ENCODE measurements around the gene AGAP5.
"Not testable (repeated sequence)": the region's sequence is repeated elsewhere in the genome, so short reads cannot be mapped to it uniquely, and the experiment has no call there.

Gene AGAP5

DNA sequence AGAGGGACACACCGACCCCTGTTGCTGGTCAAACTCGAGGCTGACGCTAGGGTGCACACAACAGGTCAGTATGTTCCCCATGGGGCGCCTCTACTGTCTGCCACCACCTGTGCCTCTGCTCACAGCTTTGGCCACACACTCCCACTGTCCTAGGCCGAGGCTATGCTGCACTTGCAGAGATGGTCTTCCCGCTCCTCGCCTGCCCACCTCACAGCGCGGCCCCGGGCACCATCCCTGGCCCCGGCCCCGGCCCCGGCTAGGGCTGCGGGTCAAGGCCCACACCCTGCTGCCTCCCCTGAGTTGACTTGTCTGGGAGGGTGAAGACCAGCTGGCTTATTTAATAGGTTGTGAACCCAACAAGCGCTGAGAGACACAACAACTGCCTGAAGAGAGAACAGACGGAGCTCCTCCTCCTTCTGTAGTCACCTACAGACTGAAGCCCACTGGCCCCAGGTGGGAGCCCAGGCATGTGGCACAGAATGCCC, at the start of gene AGAP5:
AGAP5 (minus strand) TSS at position 435 of the 485 bp plus-strand sequence; CDS start at position 81, 354 bp downstream.
- DNase-seq (ENCODE audit: low read depth in 3 of 3): not testable (repeated sequence)

DNA sequence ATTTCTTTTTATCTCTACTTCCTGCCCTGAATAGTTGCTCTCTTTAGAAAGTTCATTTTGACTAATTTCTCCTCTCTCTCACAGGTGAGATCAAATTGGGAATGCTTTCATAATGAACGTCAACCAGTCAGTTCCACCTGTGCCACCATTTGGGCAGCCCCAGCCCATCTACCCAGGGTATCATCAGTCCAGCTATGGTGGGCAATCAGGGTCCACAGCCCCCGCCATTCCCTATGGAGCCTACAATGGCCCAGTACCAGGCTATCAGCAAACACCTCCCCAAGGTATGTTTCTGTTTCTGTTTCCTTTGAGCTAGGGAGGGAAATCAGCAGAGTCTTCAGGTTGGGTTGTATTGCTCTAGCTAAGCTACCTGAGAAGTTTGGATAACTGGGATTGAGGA, 48.8 kb upstream of the AGAP5 start:
- no peak for DNase-seq (ENCODE audit: low read depth in 3 of 3)

DNA sequence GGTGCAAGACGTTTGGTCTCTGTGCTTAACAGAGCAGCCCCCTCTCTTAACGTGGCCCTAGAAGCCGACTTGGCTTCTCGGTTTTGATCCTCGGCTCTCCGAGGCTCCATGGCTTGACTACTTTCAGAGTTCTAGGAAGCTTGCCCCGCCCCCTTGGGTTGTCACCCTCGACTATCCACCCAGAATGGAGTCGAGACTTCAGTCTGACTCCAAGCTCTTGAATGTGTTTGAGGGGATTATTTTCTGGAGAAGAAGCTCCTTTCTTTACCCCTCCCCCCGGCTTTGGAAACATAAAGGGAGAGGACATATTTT, 46.7 kb upstream of the AGAP5 start:
- peak in 1 of 3 experiments; percentile 17 for DNase-seq (ENCODE audit: low read depth in 3 of 3)

DNA sequence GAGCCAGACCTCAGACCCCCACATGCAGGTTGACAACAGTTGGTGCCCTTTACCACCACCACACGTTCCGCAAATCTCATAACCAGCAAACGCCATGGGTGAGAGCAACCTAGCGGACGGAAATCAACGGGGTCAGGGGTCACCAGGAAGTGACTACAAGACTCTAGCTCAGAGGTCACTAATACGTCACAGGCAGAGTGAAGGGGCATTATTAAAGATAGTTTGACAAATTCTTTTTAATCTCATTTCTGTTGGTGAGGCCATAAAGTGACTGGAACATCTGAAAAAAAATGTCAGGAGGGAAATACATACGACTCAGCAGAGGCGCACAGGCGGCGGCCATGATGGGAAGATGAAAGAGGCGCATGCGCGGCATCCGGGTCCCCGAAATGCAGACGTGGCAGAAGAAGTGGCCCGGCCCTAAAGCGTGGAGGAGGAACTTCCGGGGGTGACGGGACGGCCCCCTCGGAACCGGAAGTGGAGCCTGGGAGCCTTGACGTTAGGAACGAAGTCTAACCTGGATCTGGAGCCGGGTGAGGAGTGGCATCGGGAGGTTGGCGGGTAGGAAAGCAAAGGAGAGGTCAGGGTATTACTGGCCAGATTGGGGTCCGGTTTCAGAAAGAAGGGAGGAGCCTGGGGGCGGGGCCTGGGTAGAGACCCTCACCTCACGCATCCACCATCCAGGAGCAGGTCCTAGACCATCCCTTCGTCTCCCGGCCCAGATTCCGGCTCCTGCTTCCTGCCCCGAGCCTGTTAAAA, 46.2 kb upstream of the AGAP5 start, which contains the start of gene SEC24C:
SEC24C (plus strand) TSS at position 468 of the 759 bp plus-strand sequence. CDS start 2,461 bp downstream, outside the sequence.
- DNase-seq (ENCODE audit: low read depth in 3 of 3): peak; percentile 83 to 91 (median 88)

DNA sequence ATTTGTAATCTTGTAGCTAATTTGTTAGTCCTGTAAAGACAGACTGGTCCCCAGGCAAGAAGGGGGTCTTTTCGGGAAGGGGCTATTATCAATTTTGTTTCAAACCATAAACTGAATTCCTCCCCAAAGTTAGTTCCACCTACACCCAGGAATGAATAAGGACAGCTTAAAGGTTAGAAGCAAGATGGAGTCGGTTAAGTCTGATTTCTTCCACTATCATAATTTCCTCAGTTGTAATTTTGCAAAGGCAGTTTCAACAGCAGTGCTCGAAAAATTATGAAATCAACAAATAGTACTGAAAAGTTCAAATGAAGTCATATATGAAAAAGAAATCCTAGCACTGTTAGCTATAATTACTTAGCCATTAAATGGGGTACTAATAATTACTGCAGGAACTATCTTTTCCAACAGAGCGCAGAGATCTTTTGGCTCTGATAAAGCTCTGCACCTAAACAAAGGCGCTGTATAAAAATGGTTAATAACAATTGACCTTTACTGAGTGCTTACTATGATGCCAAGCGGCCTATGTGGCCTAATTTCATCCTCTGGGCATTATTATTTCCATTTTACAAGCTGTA, 45.5 kb upstream of the AGAP5 start:
- DNase-seq (ENCODE audit: low read depth in 3 of 3): no peak

DNA sequence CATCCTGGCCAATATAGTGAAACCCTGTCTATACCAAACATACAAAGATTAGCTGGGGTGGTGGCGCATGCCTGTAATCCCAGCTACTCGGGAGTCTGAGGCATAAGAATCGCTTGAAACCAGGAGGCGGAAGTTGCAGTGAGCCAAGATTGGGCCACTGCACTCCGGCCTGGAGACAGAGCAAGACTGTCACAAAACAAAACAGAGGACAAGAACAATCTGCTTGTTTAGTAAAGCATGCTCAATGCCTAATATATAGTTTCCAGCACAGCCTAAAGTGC, 44.5 kb upstream of the AGAP5 start:
- no peak for DNase-seq (ENCODE audit: low read depth in 3 of 3)

DNA sequence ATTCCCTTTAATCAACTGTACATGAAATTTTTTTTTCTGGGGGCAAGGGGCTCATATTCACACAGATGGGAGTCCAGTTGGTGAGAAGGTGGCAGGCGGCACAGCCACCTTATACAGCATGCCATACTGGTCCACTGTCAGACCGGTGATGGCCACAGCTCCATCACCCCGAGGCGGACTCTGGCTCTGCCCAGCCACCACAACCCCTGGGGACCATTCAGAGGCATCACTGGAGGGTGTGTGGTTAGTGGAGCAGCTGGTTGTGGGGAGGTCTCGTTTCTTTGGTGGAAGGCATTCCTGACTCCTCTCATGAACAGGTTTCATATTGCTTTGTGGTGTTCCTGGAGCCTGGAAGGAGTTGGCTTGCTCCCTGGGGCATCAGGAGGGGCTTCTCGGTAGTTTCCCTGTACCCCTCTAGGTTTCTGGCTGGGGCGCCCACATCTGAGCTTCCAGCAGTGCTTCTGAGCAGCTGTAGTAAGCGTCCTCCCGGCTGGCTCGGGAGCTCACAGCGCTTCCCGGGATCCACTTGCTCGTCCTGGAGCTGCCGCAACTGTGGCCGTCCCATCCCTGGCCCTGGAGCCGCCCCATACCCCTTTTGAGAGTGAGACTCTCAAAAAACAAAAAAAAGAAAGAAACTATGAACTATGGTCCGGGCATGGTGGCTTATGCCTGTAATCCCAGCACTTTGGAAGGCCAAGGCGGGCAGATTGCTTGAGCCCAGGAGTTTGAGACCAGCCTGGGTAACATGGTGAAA, 42.8 kb upstream of the AGAP5 start:
- DNase-seq (ENCODE audit: low read depth in 3 of 3): not testable (repeated sequence)

DNA sequence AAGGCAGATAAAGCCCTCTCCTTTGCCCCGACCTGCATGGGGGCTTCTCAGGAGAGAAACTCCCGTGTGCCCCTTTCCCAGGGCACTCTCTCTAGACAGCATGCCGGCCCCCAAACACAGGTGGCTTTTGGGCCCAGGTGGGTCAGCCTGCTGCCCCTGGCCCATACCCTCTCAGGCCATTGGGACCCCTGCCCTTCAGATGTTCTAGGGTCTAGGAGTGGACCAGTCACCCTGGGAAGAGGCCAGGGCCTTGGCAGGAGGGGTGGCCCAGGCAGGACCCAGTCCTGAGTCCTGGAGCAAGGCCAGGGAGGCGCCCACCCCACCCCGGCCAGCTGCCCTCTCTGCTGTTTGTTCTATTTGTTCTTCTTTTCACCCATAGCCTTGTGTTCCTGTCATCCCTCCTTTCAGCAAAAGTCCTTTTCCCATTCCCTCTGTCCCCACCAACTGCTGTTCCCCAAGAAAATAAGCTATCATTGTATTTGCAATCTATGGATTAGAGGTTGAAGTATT, 36.9 kb upstream of the AGAP5 start:
- DNase-seq (ENCODE audit: low read depth in 3 of 3): no peak

DNA sequence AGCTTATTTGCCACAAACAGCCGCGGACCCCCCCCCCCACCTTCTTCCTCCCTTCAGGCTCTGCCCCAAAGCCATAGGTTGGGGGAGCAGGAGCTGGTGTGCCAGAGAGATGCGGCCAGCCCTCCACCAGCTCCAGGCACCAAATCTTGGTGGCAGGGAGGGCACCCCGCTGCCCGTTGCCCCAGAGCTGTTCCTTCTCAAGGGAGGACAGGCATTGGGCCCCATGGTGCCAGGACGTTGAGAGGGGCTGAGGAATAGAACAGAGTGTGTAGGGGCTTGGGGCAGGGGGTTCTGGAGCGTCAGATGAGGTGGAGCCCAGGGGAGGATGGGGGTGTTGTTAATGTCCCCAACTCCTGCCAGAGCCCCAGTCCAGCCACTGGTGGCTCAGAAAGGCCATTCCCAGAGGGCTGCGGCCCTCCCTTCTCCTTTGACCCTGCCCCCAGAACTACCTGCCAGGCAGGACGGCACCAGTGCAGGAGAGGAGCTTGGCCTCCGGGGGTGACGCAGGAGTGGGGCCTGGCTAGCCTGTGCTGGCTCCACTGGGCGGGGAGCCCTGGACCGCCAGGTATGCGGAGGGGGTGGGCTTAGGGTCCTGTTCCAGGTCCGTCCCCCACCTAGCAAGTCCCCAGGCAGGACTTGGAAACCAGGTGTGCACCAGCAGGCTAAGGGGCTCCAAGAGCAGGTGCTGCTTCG, 36.3 kb upstream of the AGAP5 start:
- no peak for DNase-seq (ENCODE audit: low read depth in 3 of 3)

DNA sequence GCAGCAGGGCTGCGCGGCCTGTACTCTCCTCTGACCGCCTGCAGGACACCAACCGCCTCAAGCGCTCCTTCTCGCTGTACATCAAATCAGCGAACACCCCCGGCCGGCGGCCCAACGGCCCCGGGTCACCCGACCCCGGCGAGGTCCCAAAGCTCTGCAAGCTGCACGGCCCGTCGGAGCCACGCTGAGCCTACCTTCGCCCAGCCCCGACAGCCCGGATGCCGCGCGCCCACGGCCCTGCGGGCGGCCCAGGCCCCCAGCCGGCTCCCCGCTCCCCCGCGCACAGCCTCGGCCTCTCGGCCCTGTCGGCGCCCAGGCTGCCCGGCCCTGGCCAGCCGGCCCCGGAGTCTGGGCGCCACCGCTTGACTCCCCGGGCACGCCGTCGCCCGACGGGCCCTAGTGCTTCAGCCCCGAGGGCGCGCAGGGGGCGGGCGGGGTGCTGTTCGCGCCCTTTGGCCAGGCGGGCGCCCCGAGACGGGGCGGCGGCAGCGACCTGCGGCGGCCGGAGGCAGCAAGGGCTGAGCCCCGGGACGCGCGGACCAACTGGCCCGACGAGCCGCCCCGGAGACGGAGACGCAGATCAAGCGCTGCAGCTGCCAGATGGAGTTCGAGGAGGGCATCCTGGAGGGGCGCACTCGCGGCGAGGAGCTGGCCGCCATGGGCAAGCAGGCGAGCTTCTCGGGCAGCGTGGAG, 35.2 kb upstream of the AGAP5 start:
- DNase-seq (ENCODE audit: low read depth in 3 of 3): no peak

DNA sequence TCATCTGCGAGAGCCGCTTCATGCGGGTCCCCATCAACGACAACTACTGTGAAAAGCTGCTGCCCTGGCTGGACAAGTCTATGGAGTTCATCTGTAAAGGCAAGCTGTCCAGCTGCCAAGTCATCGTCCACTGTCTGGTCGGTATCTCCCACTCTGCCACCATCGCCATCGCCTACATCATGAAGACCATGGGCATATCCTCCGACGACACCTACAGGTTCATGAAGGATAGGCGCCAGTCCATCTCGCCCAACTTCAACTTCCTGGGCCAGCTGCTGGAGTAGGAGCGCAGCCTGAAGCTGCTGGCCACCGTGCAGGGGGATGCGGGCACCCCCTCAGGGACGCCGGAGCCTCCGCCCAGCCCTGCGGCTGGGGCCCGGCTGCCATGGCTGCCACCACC, 34.5 kb upstream of the AGAP5 start:
- no peak for DNase-seq (ENCODE audit: low read depth in 3 of 3)

DNA sequence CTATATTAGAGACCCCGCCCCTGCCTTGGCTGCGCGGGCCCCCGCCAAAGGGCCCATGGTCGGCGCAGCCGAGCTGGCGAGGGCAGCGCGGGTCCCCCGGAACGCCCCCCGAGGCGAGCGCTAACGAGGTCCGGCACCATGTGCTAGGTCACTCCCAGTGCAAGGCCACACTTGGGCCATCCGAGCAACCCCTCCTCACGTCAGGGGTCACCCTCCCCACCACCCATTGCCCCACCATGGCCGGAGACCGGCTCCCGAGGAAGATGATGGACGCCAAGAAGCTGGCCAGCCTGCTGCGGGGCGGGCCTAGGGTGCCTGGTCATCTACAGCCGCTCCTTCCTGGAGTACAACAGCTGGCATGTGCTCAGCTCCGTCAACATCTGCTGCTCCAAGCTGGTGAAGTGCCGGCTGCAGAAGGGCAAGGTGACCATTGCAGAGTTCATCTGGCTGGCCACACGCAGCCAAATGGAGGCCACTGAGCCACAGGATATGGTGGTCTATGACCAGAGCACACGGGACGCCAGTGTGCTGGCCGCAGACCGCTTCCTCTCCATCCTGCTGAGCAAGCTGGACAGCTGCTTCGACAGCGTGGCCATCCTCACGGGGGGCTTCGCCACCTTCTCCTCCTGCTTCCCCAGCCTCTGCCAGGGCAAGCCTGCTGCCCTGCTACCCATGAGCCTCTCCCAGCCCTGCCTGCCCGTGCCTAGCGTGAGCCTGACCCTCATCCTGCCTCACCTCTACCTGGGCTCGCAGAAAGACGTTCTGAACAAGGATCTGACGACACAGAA, 33.9 kb upstream of the AGAP5 start:
- no peak for DNase-seq (ENCODE audit: low read depth in 3 of 3)

DNA sequence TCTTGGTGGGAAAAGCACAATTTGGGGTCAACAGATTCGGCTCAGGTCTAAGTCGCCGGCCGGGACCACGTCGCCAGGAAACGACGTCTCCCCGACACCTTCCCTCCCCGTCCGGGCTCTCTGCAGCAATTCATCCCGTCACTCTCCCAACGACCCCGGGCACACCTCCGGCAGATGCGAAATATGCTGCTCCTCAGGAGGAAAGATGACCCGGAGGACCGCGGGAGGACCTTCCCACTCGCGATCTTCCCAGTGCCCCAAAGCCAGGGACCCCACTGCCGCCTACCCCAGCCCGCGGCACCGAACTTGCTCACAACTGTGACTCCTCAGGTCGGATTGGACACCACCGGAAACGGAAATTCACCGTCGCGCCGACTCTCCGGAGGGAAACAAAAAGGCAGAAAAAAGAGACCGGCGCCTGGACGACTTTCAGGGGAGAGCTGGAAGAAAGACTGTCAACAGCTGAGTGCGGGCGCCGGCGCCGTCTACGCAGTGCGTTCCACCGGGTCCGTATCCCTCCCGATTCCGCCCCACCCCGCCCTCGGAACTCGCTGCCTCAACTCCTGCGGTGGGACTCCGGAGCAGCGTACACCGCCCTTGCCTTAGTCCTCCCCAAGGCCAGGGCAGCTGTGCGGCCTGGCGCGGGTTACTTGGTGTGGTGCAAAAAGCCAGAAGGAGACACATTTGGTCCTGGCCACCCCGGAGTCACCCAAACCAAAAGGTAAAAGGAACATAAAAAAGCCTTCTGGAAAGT, 32.4 kb upstream of the AGAP5 start:
- DNase-seq (ENCODE audit: low read depth in 3 of 3): peak; percentile 82 to 87 (median 85)

DNA sequence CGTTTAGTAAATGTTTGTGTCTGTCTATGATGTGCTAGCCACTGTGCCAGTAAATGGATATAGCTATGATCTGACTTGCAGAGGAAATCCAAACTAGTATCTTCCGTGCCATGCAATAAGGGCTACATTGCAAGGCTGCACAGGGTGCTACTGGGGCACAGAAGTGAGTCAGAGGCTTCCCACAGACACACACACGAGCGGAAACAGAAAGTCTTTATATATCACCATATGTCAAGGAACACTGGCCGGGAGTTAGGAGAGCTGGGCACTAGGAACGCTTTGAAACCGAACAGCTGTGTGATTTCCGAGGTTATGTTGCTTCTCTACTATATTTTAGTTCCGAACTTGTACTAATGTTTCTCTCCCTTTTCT, 31.9 kb upstream of the AGAP5 start:
- DNase-seq (ENCODE audit: low read depth in 3 of 3): peak in 2 of 3 experiments; percentile 12

DNA sequence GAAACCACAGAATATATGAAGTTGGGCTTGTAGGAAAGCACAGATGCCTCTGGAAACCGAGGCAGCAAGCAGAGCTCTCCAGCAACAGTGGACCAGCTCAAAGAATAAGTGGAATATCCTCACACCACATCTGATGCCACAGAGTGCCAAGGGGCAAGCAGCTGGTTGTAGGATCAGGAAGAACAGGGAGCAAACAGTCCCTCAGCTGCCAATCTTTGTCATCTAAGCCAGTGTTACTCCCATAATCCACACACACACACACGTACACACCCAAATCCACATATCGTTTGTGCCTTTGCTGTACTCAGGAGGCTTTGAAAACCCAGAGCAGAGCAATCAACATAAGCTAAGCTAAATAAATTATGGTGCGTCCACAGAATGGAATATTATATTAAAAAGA, 25.6 kb upstream of the AGAP5 start:
- DNase-seq (ENCODE audit: low read depth in 3 of 3): no peak

DNA sequence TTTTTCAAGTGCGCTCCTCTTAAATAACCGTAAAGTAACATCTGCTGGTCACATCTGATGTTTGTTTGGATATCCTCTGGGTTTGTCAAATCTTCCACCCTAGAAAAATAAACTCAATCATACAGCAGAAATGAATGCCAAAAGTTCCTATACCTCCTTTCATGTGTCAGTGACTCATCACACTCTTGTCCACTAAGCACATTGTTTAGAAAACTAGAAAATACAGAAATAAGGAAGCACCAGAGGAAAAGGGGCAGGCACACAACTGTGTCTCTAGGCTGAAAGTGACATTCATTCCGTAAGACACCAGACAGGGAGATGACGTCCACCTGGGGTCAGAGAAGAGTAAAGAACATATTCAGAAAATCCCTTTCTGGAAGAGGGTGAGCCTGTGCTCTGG, 22.7 kb upstream of the AGAP5 start:
- not testable (repeated sequence) for DNase-seq (ENCODE audit: low read depth in 3 of 3)

DNA sequence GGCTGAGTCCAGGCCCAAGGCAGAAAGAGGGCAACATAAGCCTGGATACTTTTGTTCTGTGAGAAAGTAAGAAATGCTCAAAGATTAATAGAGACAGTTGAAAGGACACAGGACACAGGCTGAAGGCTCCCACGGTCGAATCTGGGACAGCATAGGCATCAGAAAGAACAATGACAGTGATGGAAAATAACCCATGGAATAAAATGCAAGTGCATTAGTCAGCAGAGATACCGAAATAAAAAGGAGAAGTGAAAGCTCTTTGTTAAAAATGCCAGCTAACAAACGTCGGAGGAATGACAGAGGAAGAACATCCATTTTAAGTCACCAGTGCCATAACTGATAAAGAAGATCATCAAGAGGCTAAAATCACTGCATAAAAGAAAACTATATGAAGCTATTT, 19.6 kb upstream of the AGAP5 start:
- DNase-seq (ENCODE audit: low read depth in 3 of 3): no peak

DNA sequence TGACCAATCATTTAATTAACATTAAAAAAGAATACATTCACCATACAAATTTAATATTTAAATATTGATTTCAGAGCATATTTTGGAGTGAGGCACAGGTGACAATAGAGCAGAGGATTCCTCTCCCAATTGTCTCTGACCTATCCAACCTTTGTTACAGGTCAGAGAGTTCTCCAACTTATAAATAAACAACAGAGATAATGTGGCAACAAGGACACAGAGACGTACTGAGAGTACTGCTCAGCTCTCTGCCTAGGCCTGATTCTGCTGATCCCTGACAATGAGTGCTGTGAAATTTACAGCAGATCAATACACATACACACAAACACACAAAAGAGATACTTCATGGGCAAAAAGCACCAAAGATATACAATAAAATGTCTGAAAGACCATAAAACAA, 18.3 kb upstream of the AGAP5 start:
- DNase-seq (ENCODE audit: low read depth in 3 of 3): no peak

DNA sequence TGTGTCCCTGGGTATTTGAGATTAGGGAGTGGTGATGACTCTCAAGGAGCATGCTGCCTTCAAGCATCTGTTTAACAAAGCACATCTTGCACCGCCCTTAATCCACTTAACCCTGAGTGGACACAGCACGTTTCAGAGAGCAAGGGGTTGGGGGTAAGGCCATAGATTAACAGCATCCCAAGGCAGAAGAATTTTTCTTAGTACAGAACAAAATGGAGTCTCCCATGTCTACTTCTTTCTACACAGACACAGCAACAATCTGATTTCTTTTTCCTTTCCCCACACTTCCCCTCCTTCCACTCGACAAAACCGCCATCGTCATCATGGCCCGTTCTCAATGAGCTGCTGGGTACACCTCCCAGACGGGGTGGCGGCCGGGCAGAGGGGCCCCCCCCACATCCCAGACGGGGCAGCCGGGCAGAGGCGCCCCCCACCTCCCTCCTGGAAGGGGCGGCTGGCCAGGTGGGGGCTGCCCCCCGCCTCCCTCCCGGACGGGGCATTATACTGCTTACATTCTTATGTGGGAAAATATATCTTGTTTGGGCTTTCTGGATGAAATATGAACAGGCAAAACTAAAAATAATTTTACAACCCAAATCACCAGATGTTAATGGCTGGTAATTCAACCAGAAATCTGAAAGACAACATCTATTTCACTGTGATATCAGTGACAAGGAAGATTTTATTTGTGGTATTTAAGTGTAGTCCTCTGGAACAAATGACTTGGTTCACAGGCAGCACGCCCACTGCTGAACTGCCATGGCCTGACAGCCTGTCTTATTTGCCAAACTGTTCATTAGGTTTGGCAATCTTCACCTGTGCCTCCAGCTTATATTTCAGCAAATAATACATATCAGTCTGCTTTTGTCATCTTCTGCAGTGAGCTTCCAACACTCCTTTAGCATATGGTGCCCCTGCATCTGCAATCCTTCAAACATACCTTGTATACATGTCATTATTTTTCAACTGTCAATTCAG, 17.6 kb upstream of the AGAP5 start:
- not testable (repeated sequence) for DNase-seq (ENCODE audit: low read depth in 3 of 3)
